IPS-11a (cell line): ENCODE results near the gene IGLON5.

Experiments used
- H3K4me3 ChIP-seq: one replicate; pipeline ENCODE4 v1.5.1; 2013; ENCODE audit warnings: low read depth, low read length, control low read depth

The IGLON5 gene

GRCh38 chr19:51317376-51317775 is 5.9 kb downstream of the IGLON5 start:
- no peak overlapping the region for H3K4me3 ChIP-seq

- H3K4me3 ChIP-seq: no peak overlapping the region
These were observed 6.5 kb downstream of the IGLON5 start for GRCh38 chr19:51317968-51318367.

- no peak overlapping the region for H3K4me3 ChIP-seq
These were observed 7.5 kb downstream of the IGLON5 start for GRCh38 chr19:51318687-51319648.

- H3K4me3 ChIP-seq: no peak overlapping the region
These were observed 8.3 kb downstream of the IGLON5 start for GRCh38 chr19:51319649-51320279.

GRCh38 chr19:51320280-51320657 is 8.8 kb downstream of the IGLON5 start:
- H3K4me3 ChIP-seq: no peak overlapping the region

- no peak overlapping the region for H3K4me3 ChIP-seq
These were observed 10.4 kb downstream of the IGLON5 start for GRCh38 chr19:51321799-51322198.

- no peak overlapping the region for H3K4me3 ChIP-seq
These were observed 12.2 kb downstream of the IGLON5 start for GRCh38 chr19:51323481-51324166.

GRCh38 chr19:51324167-51324481 is 12.7 kb downstream of the IGLON5 start:
- H3K4me3 ChIP-seq: no peak overlapping the region

- H3K4me3 ChIP-seq: no peak overlapping the region
These were observed 13.9 kb downstream of the IGLON5 start for GRCh38 chr19:51325161-51325976.

- H3K4me3 ChIP-seq: no peak overlapping the region
These were observed 15.0 kb downstream of the IGLON5 start for GRCh38 chr19:51326216-51327065.

- peak overlapping the region; percentile 39 for H3K4me3 ChIP-seq
These were observed 15.9 kb downstream of the IGLON5 start for GRCh38 chr19:51327066-51328001.

GRCh38 chr19:51329411-51329810 is 18.0 kb downstream of the IGLON5 start:
- H3K4me3 ChIP-seq: no peak overlapping the region

GRCh38 chr19:51330366-51330765 is 18.9 kb downstream of the IGLON5 start:
- H3K4me3 ChIP-seq: no peak overlapping the region

- H3K4me3 ChIP-seq: no peak overlapping the region
These were observed 19.7 kb downstream of the IGLON5 start for GRCh38 chr19:51331193-51331592.

- no peak overlapping the region for H3K4me3 ChIP-seq
These were observed 20.3 kb downstream of the IGLON5 start for GRCh38 chr19:51331716-51332115.

- H3K4me3 ChIP-seq: no peak overlapping the region
These were observed 22.5 kb downstream of the IGLON5 start for GRCh38 chr19:51333836-51334460.

GRCh38 chr19:51337141-51337860 is 25.9 kb downstream of the IGLON5 start:
- H3K4me3 ChIP-seq: no peak overlapping the region
